ENCODE measurements around the gene POLR2E. TPM values are rescaled to one million over a fixed set of nuclear protein-coding genes. Genes with fewer than 3 reads are reported as not detected.

POLR2E gene
- total and polyA plus RNA-seq, 2 of the 13 experiments (the other 11 are each of a cell fraction or from before 2014, with no cell fraction given) = 140 to 272 TPM

DNA sequence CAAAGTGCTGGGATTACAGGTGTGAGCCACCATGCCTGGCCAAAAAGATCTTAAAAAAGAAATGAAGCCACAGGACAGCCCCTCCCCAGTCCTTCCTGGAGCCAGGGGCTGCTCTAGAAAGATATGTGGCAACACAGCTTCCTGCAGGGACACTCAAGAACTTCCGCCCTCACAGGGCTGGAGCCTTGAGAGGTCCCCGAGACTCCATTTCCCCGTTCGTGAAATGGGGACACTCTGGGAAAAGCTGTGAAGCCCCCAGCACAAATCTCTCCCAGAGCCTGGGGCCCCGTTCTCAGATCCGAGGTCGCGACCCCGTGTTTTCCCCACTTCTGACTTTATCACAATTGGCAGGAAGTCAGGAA, 6.1 kb upstream of the POLR2E start:
- ChIA-PET CTCF (ENCODE audit: low intra/inter-chr PET ratio, low total read pairs) (no interaction called here), POLR2A (interaction anchor here (0.6 to 4.1 kb wide), 6 partner anchors 15 to 168 kb away, joined by 3 to 20 read pairs (median 4); partner anchors contain the start of genes ARHGAP45, CIRBP and CNN2)
- WGBS (ENCODE audit: low lambda C conversion rate) = 45% methylated on average over 9 of the region's 9 CpGs
- Histone ChIP-seq H3K27me3 (ENCODE audit: control insufficient read depth in 1 of 2, insufficient read depth in 2 of 2, low read length in 2 of 2) (no peaks in the 10 kb centered on the region), H3K9ac (ENCODE audit: insufficient read depth, low read depth, low read length) (peak overlapping the region; percentile 82), H3K4me1 (ENCODE audit: insufficient read depth, low read length) (peaks cover 81% of the 10 kb centered on the region), H3K36me3 (replicated peaks in 1 of 2; ENCODE audit: control insufficient read depth in 1 of 2, insufficient read depth in 2 of 2, low read length in 2 of 2) (peaks cover under 1 to 9% of the 10 kb centered on the region in 2 experiments; a peak in 3 of 5 replicates), H3K27ac (ENCODE audit: extremely low read length, insufficient read depth, low read length) (peak overlapping the region; percentile 86), H3K4me3 (replicated peaks in 1 of 3; ENCODE audit: insufficient read depth in 1 of 3, low read depth in 2 of 3, low read length in 3 of 3) (0 out of 6 replicates have a peak overlapping the region, but pooled peaks of 2 of the 3 experiments have one; percentile 15 to 41), H3K79me2 (ENCODE audit: insufficient read depth, low read length) (peaks cover 11% of the 10 kb centered on the region), H3K4me2 (ENCODE audit: low read depth, low read length) (peak overlapping the region; percentile 92), H2AFZ (ENCODE audit: low read length) (no peak overlapping the region), H4K20me1 (ENCODE audit: insufficient read depth, low read length) (peaks cover 11% of the 10 kb centered on the region; the same call in 1 of the 2 replicates), H3K9me3 (ENCODE audit: low read length) (no peaks in the 10 kb centered on the region)
- intact Hi-C loops (cut with micrococcal nuclease; ENCODE audit: unreplicated experiment) = loop anchor here (10.0 kb wide), 1 partner anchor 47 kb away; no protein-coding TSS in a partner anchor
- no peak for DNase-seq (ENCODE audit: low spot score)
- no peak for ATAC-seq
- TF ChIP-seq NR2F2 (IDR thresholded peaks at IDR 0.05; ENCODE audit: borderline replicate concordance, low read depth) = 0 out of 2 replicates have a peak, but pooled peaks have one; percentile 17
- TF ChIP-seq ZNF709 (CRISPR knock-in tag; IDR thresholded peaks at IDR 0.05) = 0 out of 2 replicates have a peak, but pooled peaks have one; percentile 21
- TF ChIP-seq ZNF446 (CRISPR knock-in tag; IDR thresholded peaks at IDR 0.05) = peak; percentile 14; the same call in 1 of the 2 replicates
- no peak for TF ChIP-seq ZBTB8A (CRISPR knock-in tag; IDR thresholded peaks at IDR 0.05; ENCODE audit: borderline replicate concordance, low read depth)
- TF ChIP-seq, protein P1, sequence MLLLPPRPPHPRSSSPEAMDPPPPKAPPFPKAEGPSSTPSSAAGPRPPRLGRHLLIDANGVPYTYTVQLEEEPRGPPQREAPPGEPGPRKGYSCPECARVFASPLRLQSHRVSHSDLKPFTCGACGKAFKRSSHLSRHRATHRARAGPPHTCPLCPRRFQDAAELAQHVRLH (CRISPR knock-in tag; IDR thresholded peaks at IDR 0.05; ENCODE audit: borderline replicate concordance, low read depth) = no peak
- TF ChIP-seq SP140L (CRISPR knock-in tag; IDR thresholded peaks at IDR 0.05; ENCODE audit: borderline replicate concordance) = no peak
- TF ChIP-seq ZSCAN29 (CRISPR knock-in tag; conservative IDR thresholded peaks at IDR 0.05) = 0 out of 2 replicates have a peak, but pooled peaks have one; percentile 15
- TF ChIP-seq ZNF576 (CRISPR knock-in tag; IDR thresholded peaks at IDR 0.05) = no peak
- in situ Hi-C loops (cut with HindIII; ENCODE audit: extremely low pct_ligation_motif_present, low pct_unique_long_range_greater_than_20kb) = loop anchor here (5.0 kb wide), 1 partner anchor 34 kb away; the partner anchor contains the start of gene ARHGAP45
- FAIRE-seq = no peak
- no TSS peak for BruUV-seq (replicated peaks)
